ENCODE measurements around the gene PDE4B.

GRCh38 chr1:66396212-66396890, 603.7 kb downstream of the PDE4B start:
- TF ChIP-seq ASH2L (IDR thresholded peaks at IDR 0.05; ENCODE audit: insufficient read length, low read depth, low read length) (no peak), ZNF512 (CRISPR knock-in tag; IDR thresholded peaks at IDR 0.05) (no peak), FOXM1 (CRISPR knock-in tag; IDR thresholded peaks at IDR 0.05) (no peak), CEBPB (IDR thresholded peaks at IDR 0.05; ENCODE audit: borderline replicate concordance, low read depth, low read length) (no peak), TCF7 (IDR thresholded peaks at IDR 0.05; ENCODE audit: low read depth) (no peak), ZNF121 (CRISPR knock-in tag; IDR thresholded peaks at IDR 0.05) (no peak), ZNF816 (CRISPR knock-in tag; IDR thresholded peaks at IDR 0.05; ENCODE audit: borderline replicate concordance) (no peak), GMEB1 (CRISPR knock-in tag; IDR thresholded peaks at IDR 0.05; ENCODE audit: borderline replicate concordance) (no peak)

Measured in HepG2 (cell line).